IMR-90 (cell line): ENCODE data around the gene ZNF618. TPM values are rescaled to one million over a fixed set of nuclear protein-coding genes. Genes with fewer than 3 reads are reported as not detected.

Experiments used
- ATAC-seq: fragments of 200-7000 bp; cut with Tn5 transposase; 2 replicates; pipeline ENCODE4 v1.9.1; 2020; ENCODE audit warnings: low read depth, mild to moderate bottlenecking, moderate library complexity
- BruUV-seq: library from RNA; stranded (reverse); fragments of 400-500 nt; replicated peaks from 2 replicates; lab custom pipeline; 2021; lab: Mats Ljungman, UMichigan
- CTCF ChIA-PET: fragments of 300-600 bp; formaldehyde crosslinking; extraction: SDS; loops from one replicate; lab custom pipeline; 2021; ENCODE audit warnings: antibody characterized with exemption; lab: Yijun Ruan, JAX
- POLR2A ChIA-PET: fragments of 300-600 bp; sonication (Branson Sonifier 250); formaldehyde crosslinking; loops from one replicate; lab custom pipeline; 2022; ENCODE audit warnings: antibody characterized with exemption; ENCODE audit not compliant: unreplicated experiment; lab: Charles Lee
- DNase-seq: peaks from one replicate; pipeline ENCODE4 v3.0.0; 2013
- H2AFZ ChIP-seq: replicated peaks from 2 replicates; pipeline ENCODE3; 2013; ENCODE audit warnings: low read length, mild to moderate bottlenecking; ENCODE audit not compliant: poor library complexity
- H2AK5ac ChIP-seq: 2 replicates; pipeline ENCODE4 v1.6.1; 2013; ENCODE audit warnings: low read depth, low read length, inconsistent platforms
- H2AK9ac ChIP-seq: replicated peaks from 2 replicates; pipeline ENCODE3; 2013; ENCODE audit warnings: mild to moderate bottlenecking, low read depth, low read length, moderate library complexity; ENCODE audit not compliant: poor library complexity
- H2BK120ac ChIP-seq: 2 replicates; pipeline ENCODE4 v1.6.1; 2013; ENCODE audit warnings: low read depth, low read length, inconsistent platforms
- H2BK15ac ChIP-seq: 3 replicates; pipeline ENCODE4 v1.6.1; 2013; ENCODE audit warnings: low read depth, low read length, inconsistent platforms
- H2BK20ac ChIP-seq: 2 replicates; pipeline ENCODE4 v1.6.1; 2013; ENCODE audit warnings: low read depth, mild to moderate bottlenecking, inconsistent platforms, low read length, moderate library complexity
- H2BK5ac ChIP-seq: 2 replicates; pipeline ENCODE4 v1.6.1; 2013; ENCODE audit warnings: mild to moderate bottlenecking, low read depth, low read length, inconsistent platforms; ENCODE audit not compliant: poor library complexity, severe bottlenecking
- H3K14ac ChIP-seq: replicated peaks from 2 replicates; pipeline ENCODE4 v1.6.1; 2013; ENCODE audit warnings: low read depth, low read length, inconsistent platforms
- H3K18ac ChIP-seq: 2 replicates; pipeline ENCODE4 v1.6.1; 2013; ENCODE audit warnings: low read depth, low read length, control low read depth
- H3K23ac ChIP-seq: 2 replicates; pipeline ENCODE4 v1.6.1; 2013; ENCODE audit warnings: low read depth, low read length, inconsistent platforms
- H3K27ac ChIP-seq: 2 replicates; pipeline ENCODE4 v1.5.1; 2013; ENCODE audit warnings: mild to moderate bottlenecking, control low read depth, low read length; ENCODE audit not compliant: insufficient read depth
- H3K27me3 ChIP-seq: 2 replicates; pipeline ENCODE4 v1.6.1; 2013; ENCODE audit warnings: low read length; ENCODE audit not compliant: control insufficient read depth, insufficient read depth
- H3K36me3 ChIP-seq: 2 replicates; pipeline ENCODE4 v1.6.1; 2013; ENCODE audit warnings: low read length, mixed read lengths; ENCODE audit not compliant: control insufficient read depth, insufficient read depth
- H3K4ac ChIP-seq: 2 replicates; pipeline ENCODE4 v1.6.1; 2013; ENCODE audit warnings: low read depth, low read length, inconsistent platforms
- H3K4me1 ChIP-seq: 2 replicates; pipeline ENCODE4 v1.6.1; 2013; ENCODE audit warnings: low read length, mixed read lengths; ENCODE audit not compliant: control insufficient read depth, insufficient read depth
- H3K4me2 ChIP-seq: 2 replicates; pipeline ENCODE4 v1.6.1; 2013; ENCODE audit warnings: low read depth, mild to moderate bottlenecking, control low read depth, low read length, moderate library complexity
- H3K4me3 ChIP-seq: 2 replicates; pipeline ENCODE4 v1.5.1; 2013; ENCODE audit warnings: low read depth, mild to moderate bottlenecking, control low read depth, low read length, moderate library complexity; ENCODE audit not compliant: insufficient read depth
- H3K56ac ChIP-seq: 2 replicates; pipeline ENCODE4 v1.6.1; 2013; ENCODE audit warnings: low read length, inconsistent platforms; ENCODE audit not compliant: insufficient read depth; ENCODE audit errors: extremely low read depth
- H3K79me1 ChIP-seq, 2 experiments: 2 replicates each; pipeline ENCODE4 v1.6.1; 2013; ENCODE audit warnings: low read length in 2 of 2, inconsistent platforms in 1 of 2, low read depth in 1 of 2
- H3K9ac ChIP-seq: 2 replicates; pipeline ENCODE4 v1.6.1; 2013; ENCODE audit warnings: low read depth, low read length, control low read depth
- H3K9me1 ChIP-seq: 2 replicates; pipeline ENCODE4 v1.6.1; 2013; ENCODE audit warnings: low read length, inconsistent platforms; ENCODE audit not compliant: insufficient read depth
- H3K9me3 ChIP-seq: 2 replicates; pipeline ENCODE4 v1.6.1; 2013; ENCODE audit warnings: low read length; ENCODE audit not compliant: control insufficient read depth, insufficient read depth
- H4K20me1 ChIP-seq: 2 replicates; pipeline ENCODE4 v1.6.1; 2013; ENCODE audit warnings: low read length, inconsistent platforms; ENCODE audit not compliant: insufficient read depth
- H4K5ac ChIP-seq: 2 replicates; pipeline ENCODE4 v1.6.1; 2013; ENCODE audit warnings: mild to moderate bottlenecking, low read depth, low read length, control low read depth
- H4K8ac ChIP-seq, 2 experiments: 2 replicates each; pipeline ENCODE4 v1.6.1; 2013; ENCODE audit warnings: low read depth in 2 of 2, low read length in 2 of 2, control low read depth in 1 of 2, inconsistent platforms in 1 of 2
- H4K91ac ChIP-seq: 2 replicates; pipeline ENCODE4 v1.6.1; 2013; ENCODE audit warnings: low read depth, low read length, inconsistent platforms; ENCODE audit not compliant: insufficient read depth
- CEBPB ChIP-seq: IDR thresholded peaks from 2 replicates; pipeline ENCODE4 v1.6.1; 2012; ENCODE audit warnings: low read depth, low read length, improper control_type of control experiment
- CTCF ChIP-seq: conservative IDR thresholded peaks from 2 replicates; pipeline ENCODE4 v1.5.1; 2012; ENCODE audit warnings: mild to moderate bottlenecking, low read depth, low read length, improper control_type of control experiment
- ELK1 ChIP-seq: fragments of 150-350 bp; IDR thresholded peaks from 2 replicates; pipeline ENCODE4 v1.6.1; 2016; ENCODE audit warnings: low read depth, mild to moderate bottlenecking, low read length, moderate library complexity, borderline replicate concordance
- MAFK ChIP-seq: IDR thresholded peaks from 2 replicates; pipeline ENCODE4 v1.6.1; 2012; ENCODE audit warnings: low read depth, low read length, improper control_type of control experiment
- MXI1 ChIP-seq: IDR thresholded peaks from 2 replicates; pipeline ENCODE4 v1.6.1; 2012; ENCODE audit warnings: low read depth, mild to moderate bottlenecking, low read length, moderate library complexity, borderline replicate concordance
- NFE2L2 ChIP-seq: fragments of 150-350 bp; IDR thresholded peaks from 2 replicates; pipeline ENCODE4 v1.6.1; 2016; ENCODE audit warnings: low read depth, mild to moderate bottlenecking, low read length
- RFX5 ChIP-seq: IDR thresholded peaks from 2 replicates; pipeline ENCODE4 v1.8.0; 2012; ENCODE audit warnings: low read depth, mild to moderate bottlenecking, low read length, moderate library complexity
- USF2 ChIP-seq: fragments of 150-350 bp; IDR thresholded peaks from 2 replicates; pipeline ENCODE4 v1.6.1; 2017; ENCODE audit warnings: mild to moderate bottlenecking, antibody characterized with exemption, low read length, low read depth
- WGBS, 2 experiments: methylation state at CpG; one replicate each; pipeline versions ENCODE4 v1.1.5 to v1.1.7; 2013; ENCODE audit warnings: missing lambda C conversion rate in 2 of 2; ENCODE audit not compliant: insufficient read length in 1 of 2; ENCODE audit errors: extremely low coverage in 2 of 2; 5-methylcytosine and 5-hydroxymethylcytosine counted together
- dilution Hi-C: fragments of 300-500 bp; cut with HindIII; formaldehyde crosslinking; loops from one replicate; pipeline ENCODE4 v1.14.3; 2018; ENCODE audit warnings: low sequenced_read_pairs; ENCODE audit not compliant: unreplicated experiment
- in situ Hi-C: fragments of 300-500 bp; cut with MboI; formaldehyde crosslinking; loops from 3 replicates; pipeline ENCODE4 v1.14.3; 2019; ENCODE audit warnings: low sequenced_read_pairs, inconsistent platforms, mixed read lengths
- intact Hi-C: fragments of 100-400 bp; cut with micrococcal nuclease; formaldehyde crosslinking; loops from 2 replicates; pipeline ENCODE4 v1.10.0; 2022
- polyA plus RNA-seq, 3 experiments: library from polyadenylated mRNA; depleted of rRNA; stranded (reverse); fragments of >200 nt; gene quantifications; 2 replicates each; pipeline ENCODE4 v1.2.3, GENCODE V29; 2012; ENCODE audit warnings: low replicate concordance in 1 of 3
- total RNA-seq: library from RNA; depleted of rRNA; stranded (reverse); fragments of >200 nt; gene quantifications from 2 replicates; pipeline ENCODE4 v1.2.3, GENCODE V29; 2012

Gene ZNF618
- total and polyA plus RNA-seq, 2 of the 4 experiments (the other 2 are of a cell fraction) = 8.2 to 9.4 TPM

GRCh38 chr9:114005371-114006154 is 129.5 kb downstream of the ZNF618 start:
- 95% methylated on average over 4 of the region's 9 CpGs; no CpG with 5 or more reads in 1 of the 2 experiments for WGBS, 2 experiments
- POLR2A ChIA-PET = no interaction called here
- in situ Hi-C loops = no loop called here

More at GRCh38 chr9:114005371-114006154, 129.5 kb downstream of the ZNF618 start:
- Histone ChIP-seq H3K23ac (no peak overlapping the region), H4K5ac (no peak overlapping the region), H3K79me1 (peaks cover 0 to 12% of the 10 kb centered on the region in 2 experiments; a peak in 1 of 4 replicates), H3K4me1 (no peaks in the 10 kb centered on the region), H3K4me3 (no peak overlapping the region), H2AK5ac (no peak overlapping the region), H3K36me3 (peaks cover 51% of the 10 kb centered on the region), H3K9me3 (no peaks in the 10 kb centered on the region), H2AK9ac (peak overlapping the region; percentile 31), H3K56ac (no peak overlapping the region), H3K27ac (no peak overlapping the region), H2BK15ac (no peak overlapping the region), H2BK120ac (no peak overlapping the region), H3K18ac (no peak overlapping the region), H3K9ac (no peak overlapping the region), H3K9me1 (0 out of 2 replicates have a peak, but pooled peaks cover 5% of the 10 kb centered on the region), H4K8ac (no peak overlapping the region), H2BK20ac (no peak overlapping the region), H2AFZ (no peak overlapping the region), H3K4ac (no peak overlapping the region), H3K14ac (no peak overlapping the region), H3K4me2 (no peak overlapping the region), H2BK5ac (no peak overlapping the region), H4K91ac (no peak overlapping the region), H3K27me3 (no peaks in the 10 kb centered on the region), H4K20me1 (0 out of 2 replicates have a peak, but pooled peaks cover 3% of the 10 kb centered on the region)
- intact Hi-C loops (no loop called here), dilution Hi-C loops (no loop called here)
- TF ChIP-seq MAFK (no peak), NFE2L2 (no peak), RFX5 (no peak), CEBPB (no peak), ELK1 (no peak), CTCF (no peak), MXI1 (no peak), USF2 (no peak)
- no TSS peak for BruUV-seq
- no peak for ATAC-seq
- no peak for DNase-seq
- CTCF ChIA-PET = no interaction called here
